Measurements from ENCODE around the gene PRDX6. TPM values are rescaled to one million over a fixed set of nuclear protein-coding genes. Genes with fewer than 3 reads are reported as not detected.

PRDX6 gene, protein sequence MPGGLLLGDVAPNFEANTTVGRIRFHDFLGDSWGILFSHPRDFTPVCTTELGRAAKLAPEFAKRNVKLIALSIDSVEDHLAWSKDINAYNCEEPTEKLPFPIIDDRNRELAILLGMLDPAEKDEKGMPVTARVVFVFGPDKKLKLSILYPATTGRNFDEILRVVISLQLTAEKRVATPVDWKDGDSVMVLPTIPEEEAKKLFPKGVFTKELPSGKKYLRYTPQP
- total RNA-seq (2022; extraction: Qiagen RNA extraction), result 297 to 355 TPM (median 305 TPM) in 5 replicates

DNA sequence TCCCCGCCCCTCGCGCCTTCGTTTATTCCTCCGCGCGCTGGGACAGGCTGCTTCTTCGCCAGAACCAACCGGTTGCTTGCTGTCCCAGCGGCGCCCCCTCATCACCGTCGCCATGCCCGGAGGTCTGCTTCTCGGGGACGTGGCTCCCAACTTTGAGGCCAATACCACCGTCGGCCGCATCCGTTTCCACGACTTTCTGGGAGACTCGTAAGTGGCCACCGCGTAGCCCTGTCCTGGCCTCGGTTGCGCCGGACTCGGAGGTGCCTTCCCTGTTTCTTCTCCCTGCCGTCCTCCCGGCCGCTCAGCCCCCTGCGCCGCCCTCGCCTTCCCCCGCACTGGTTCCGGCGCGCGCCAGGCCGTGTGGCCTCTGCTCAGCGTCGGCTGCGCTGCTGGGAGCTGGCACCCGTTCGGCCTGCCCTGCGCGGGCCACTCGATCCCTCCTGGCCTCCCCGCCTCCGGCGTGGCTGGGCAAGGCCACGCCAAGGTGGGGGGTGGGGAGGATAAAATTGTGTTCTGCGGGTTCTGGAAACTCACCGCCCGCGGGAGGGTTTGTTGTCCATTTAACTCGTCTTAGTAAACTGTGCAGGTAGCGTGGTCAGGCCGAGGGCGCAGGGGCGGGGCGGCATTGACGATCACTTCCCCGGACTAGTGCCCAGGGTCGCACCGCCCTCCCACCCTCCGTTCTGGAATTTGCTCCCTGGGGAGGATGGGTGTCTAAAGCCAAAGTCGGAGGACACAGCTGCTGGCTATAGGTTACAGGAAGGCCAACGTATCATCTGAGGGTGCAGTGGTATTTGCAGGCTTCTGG, at the start of gene PRDX6:
PRDX6 (plus strand) TSS at position 50 of the 808 bp plus-strand sequence; CDS start at position 113, 63 bp downstream.

Other genes starting within 250 kb of the PRDX6 start
- not detected in 5 replicates for gene SLC9C2, start 125.7 kb downstream of the PRDX6 start, total RNA-seq (2022; extraction: Qiagen RNA extraction)
- gene TEX50, start 158.0 kb downstream of the PRDX6 start, total RNA-seq (2022; extraction: Qiagen RNA extraction), result not detected in 5 replicates
- gene ANKRD45, start 192.5 kb downstream of the PRDX6 start, total RNA-seq (2022; extraction: Qiagen RNA extraction), result 0.11 to 0.19 TPM (median 0.16 TPM) in 4 of 5 replicates, not detected in the other
- gene KLHL20, start 237.6 kb downstream of the PRDX6 start, total RNA-seq (2022; extraction: Qiagen RNA extraction), result 11.3 to 14.5 TPM (median 13.7 TPM) in 5 replicates

All from A549 treated with dexamethasone at 1 μM for 4 hours (cell line).